ENCODE data around the gene TBCCD1. TPM values are rescaled to one million over a fixed set of nuclear protein-coding genes. Genes with fewer than 3 reads are reported as not detected.
"Not testable (repeated sequence)": the region's sequence is repeated elsewhere in the genome, so short reads cannot be mapped to it uniquely, and the experiment has no call there.

Gene TBCCD1
- total and polyA plus RNA-seq, 7 donors, result 4.6 to 10.8 (median 6.6) TPM

- peak; percentile 99 to 100 for DNase-seq
- Histone ChIP-seq H3K4me1 (peaks cover 30% of the 10 kb centered on the region), H3K27me3 (ENCODE audit: insufficient read depth in 3 of 3, low read length in 2 of 3) (no peaks in the 10 kb centered on the region), H3K27ac (peak within 1 kb of the TSS; percentile 95), H3K4me3 (peak within 1 kb of the TSS; percentile 87), H3K9me3 (no peaks in the 10 kb centered on the region), H3K36me3 (ENCODE audit: insufficient read depth in 1 of 2, low read depth in 1 of 2) (peaks cover 0 to 34% of the 10 kb centered on the region in 2 donors)
- intact Hi-C loops (cut with DNase I), result loop anchor here in 1 of 2 donors (5.0 kb wide), 1 partner anchor 212 kb away; the partner anchor contains the start of gene EIF4A2
- ATAC-seq, result peak; percentile 92 to 95 (median 94)
- WGBS, 3 donors, result 0% methylated on average over 58 to 59 of the region's 59 CpGs
- TF ChIP-seq CTCF (IDR thresholded peaks at IDR 0.05), result no peak
Measured at GRCh38 chr3:186570096-186570940, 3.2 kb upstream of the TBCCD1 start, which contains the start of gene DNAJB11. Gene DNAJB11, plus strand, starts transcription at chr3:186570720. Its CDS starts 178 bp downstream, at chr3:186570898.

GRCh38 chr3:186569779-186570095 is 2.6 kb upstream of the TBCCD1 start:
- DNase-seq, result no peak
- no peaks in the 10 kb centered on the region for H3K9me3 ChIP-seq
- WGBS, 3 donors, result 4 to 11% (median 5%) methylated on average over 7 of the region's 7 CpGs
- no peak for TF ChIP-seq CTCF (IDR thresholded peaks at IDR 0.05)
- H3K27me3 ChIP-seq (ENCODE audit: insufficient read depth in 3 of 3, low read length in 2 of 3), result no peaks in the 10 kb centered on the region
- H3K36me3 ChIP-seq (ENCODE audit: insufficient read depth in 1 of 2, low read depth in 1 of 2), result peaks cover 0 to 28% of the 10 kb centered on the region in 2 donors
- H3K4me1 ChIP-seq, result peaks cover 30% of the 10 kb centered on the region
- intact Hi-C loops (cut with DNase I), result loop anchor here in 1 of 2 donors (5.0 kb wide), 1 partner anchor 213 kb away; the partner anchor contains the start of gene EIF4A2
- peak overlapping the region; percentile 87 for H3K4me3 ChIP-seq
- peak overlapping the region; percentile 69 for H3K27ac ChIP-seq
- ATAC-seq, result no peak

GRCh38 chr3:186569361-186569760 is 2.2 kb upstream of the TBCCD1 start:
- DNase-seq; intact Hi-C loops (cut with DNase I); H3K27me3 ChIP-seq (ENCODE audit: insufficient read depth in 3 of 3, low read length in 2 of 3); H3K9me3 ChIP-seq; ATAC-seq: not testable (repeated sequence)
- WGBS, 3 donors, result 85 to 92% (median 88%) methylated on average over 11 of the region's 11 CpGs
- peaks cover 0 to 25% of the 10 kb centered on the region in 2 donors for H3K36me3 ChIP-seq (ENCODE audit: insufficient read depth in 1 of 2, low read depth in 1 of 2)
- peak overlapping the region; percentile 87 for H3K4me3 ChIP-seq
- peaks cover 30% of the 10 kb centered on the region for H3K4me1 ChIP-seq
- peak overlapping the region; percentile 69 for H3K27ac ChIP-seq

GRCh38 chr3:186566772-186567071 is 417 bp downstream of the TBCCD1 start:
- no peak for TF ChIP-seq CTCF (IDR thresholded peaks at IDR 0.05)
- WGBS, 3 donors, result 0% methylated on average over 14 of the region's 14 CpGs
- peaks cover 2 to 24% of the 10 kb centered on the region in 2 donors for H3K36me3 ChIP-seq (ENCODE audit: insufficient read depth in 1 of 2, low read depth in 1 of 2)
- H3K4me1 ChIP-seq, result peaks cover 36% of the 10 kb centered on the region
- ATAC-seq, result peak in 1 of 4 donors; percentile 8
- intact Hi-C loops (cut with DNase I), result loop anchor here in 1 of 2 donors (2.0 kb wide), 1 partner anchor 466 kb away; no protein-coding TSS in a partner anchor
- H3K27me3 ChIP-seq (ENCODE audit: insufficient read depth in 3 of 3, low read length in 2 of 3), result no peaks in the 10 kb centered on the region
- no peak for DNase-seq
- H3K27ac ChIP-seq, result peak overlapping the region; percentile 96
- H3K4me3 ChIP-seq, result peak overlapping the region; percentile 99
- no peaks in the 10 kb centered on the region for H3K9me3 ChIP-seq

- H3K27me3 ChIP-seq (ENCODE audit: insufficient read depth in 3 of 3, low read length in 2 of 3), result no peaks in the 10 kb centered on the region
- no peak for TF ChIP-seq CTCF (IDR thresholded peaks at IDR 0.05)
- intact Hi-C loops (cut with DNase I), result no loop called here
- H3K9me3 ChIP-seq, result no peaks in the 10 kb centered on the region
- DNase-seq, result no peak
- H3K4me1 ChIP-seq, result peaks cover 27% of the 10 kb centered on the region
- no peak overlapping the region for H3K27ac ChIP-seq
- no peak overlapping the region for H3K4me3 ChIP-seq
- H3K36me3 ChIP-seq (ENCODE audit: insufficient read depth in 1 of 2, low read depth in 1 of 2), result peaks cover 2 to 30% of the 10 kb centered on the region in 2 donors
- no peak for ATAC-seq
Measured at GRCh38 chr3:186564586-186564985, 2.6 kb downstream of the TBCCD1 start.
